Fibroblast of peridontal ligament (primary cell): ENCODE measurements around the gene MSANTD2.
"Not testable (repeated sequence)": the region's sequence is repeated elsewhere in the genome, so short reads cannot be mapped to it uniquely, and the experiment has no call there.

Source experiments
- DNase-seq: peaks from one replicate; pipeline ENCODE4 v3.0.0-alpha.2; 2010; ENCODE audit errors: extremely low read depth

Gene MSANTD2

DNA sequence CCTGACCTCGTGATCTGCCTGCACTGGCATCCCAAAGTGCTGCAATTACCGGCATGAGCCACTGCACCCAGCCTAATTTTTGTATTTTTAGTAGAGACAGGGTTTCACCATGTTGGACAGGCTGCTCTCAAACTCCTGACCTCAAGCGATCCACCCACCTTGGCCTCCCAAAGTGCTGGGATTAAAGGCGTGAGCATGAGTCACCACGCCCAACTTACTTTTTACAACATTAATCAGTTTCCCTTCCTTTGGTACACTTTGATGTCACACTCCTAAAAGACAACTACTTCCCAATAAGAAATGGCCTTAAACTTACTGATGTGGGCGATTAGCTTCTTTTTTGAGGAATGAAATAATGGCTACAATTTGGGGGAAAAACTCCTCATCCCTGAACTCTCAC, 29.2 kb downstream of the MSANTD2 start:
- DNase-seq: not testable (repeated sequence)

DNA sequence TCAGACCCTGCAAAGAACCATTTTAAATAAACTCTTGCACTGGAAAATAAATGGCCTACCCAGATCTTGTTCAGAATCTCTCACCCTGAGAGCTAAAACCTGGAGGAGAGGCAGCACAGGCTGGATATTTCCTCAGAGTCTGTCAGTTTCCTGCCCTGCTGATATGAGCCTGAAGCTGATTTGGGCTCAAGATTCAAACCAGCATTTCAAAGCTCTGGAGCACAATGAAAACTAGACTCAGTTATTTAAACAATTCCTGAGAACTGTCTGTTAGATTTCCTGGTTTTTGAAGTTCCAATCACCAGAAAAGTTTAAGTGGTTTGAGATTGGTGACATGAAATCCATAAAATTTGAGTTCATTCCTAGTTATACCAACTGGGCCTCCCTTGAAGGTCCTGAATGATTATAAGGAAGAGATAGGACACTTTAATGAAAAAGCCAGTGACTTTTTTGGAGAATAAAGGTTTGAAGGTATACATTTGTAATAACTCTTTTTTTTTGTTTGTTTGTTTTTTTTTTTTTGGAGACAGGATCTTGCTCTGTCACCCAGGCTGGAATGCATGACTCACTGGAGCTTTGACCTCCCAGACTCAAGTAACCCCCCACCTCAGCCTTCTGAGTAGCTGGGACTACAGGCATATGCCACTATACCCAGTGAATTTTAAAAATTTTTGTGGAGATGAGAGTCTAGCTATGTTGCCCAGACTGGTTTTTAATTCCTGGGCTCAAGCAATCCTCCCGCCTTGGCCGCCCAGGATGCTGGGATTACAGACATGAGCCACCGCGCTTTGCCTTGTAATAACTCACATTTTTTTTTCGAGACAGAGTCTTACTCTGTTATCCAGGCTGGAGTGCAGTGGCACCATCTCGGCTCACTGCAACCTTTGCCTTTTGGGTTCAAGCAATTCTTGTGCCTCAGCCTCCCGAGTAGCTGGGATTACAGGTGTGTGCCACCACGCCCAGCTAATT, 30.1 kb downstream of the MSANTD2 start:
- DNase-seq: no peak

DNA sequence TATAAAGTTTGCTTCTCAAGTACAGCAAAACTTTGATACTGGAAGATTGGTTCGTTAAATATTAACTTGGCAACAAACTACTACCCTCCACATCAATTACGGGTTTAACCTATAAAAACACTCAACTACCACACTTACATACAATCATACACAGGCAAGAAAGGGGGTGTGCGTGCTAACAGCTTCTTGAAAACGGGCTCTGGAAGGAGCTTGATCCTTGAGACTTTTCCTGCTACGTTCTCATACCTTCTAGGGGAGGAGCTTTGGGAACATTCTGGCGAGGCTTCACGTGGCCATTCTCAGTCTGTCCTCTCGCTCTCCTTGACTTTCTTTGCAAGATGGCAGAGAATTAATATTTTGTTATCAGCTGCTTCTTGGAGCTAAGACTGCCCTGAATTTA, 31.3 kb downstream of the MSANTD2 start:
- DNase-seq: no peak

DNA sequence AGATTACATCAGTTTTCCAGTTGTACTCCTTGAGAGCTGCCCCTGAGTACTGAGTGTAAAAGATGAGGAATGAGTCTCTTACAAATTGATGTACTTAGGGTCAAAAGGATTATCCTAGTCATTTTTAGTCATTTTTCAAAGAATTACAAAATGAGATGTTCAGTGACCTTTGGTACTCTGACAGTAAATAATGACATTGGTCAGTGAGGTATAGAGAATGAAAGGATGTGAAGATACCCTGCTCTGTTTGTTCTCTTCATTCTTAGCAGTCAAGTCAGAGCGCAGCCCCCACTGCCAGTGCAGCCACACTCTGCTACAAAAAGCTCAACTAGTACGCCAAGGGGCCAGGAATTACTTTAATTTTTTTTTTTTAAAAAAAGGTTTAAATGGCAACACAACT, 34.0 kb downstream of the MSANTD2 start:
- DNase-seq: no peak

DNA sequence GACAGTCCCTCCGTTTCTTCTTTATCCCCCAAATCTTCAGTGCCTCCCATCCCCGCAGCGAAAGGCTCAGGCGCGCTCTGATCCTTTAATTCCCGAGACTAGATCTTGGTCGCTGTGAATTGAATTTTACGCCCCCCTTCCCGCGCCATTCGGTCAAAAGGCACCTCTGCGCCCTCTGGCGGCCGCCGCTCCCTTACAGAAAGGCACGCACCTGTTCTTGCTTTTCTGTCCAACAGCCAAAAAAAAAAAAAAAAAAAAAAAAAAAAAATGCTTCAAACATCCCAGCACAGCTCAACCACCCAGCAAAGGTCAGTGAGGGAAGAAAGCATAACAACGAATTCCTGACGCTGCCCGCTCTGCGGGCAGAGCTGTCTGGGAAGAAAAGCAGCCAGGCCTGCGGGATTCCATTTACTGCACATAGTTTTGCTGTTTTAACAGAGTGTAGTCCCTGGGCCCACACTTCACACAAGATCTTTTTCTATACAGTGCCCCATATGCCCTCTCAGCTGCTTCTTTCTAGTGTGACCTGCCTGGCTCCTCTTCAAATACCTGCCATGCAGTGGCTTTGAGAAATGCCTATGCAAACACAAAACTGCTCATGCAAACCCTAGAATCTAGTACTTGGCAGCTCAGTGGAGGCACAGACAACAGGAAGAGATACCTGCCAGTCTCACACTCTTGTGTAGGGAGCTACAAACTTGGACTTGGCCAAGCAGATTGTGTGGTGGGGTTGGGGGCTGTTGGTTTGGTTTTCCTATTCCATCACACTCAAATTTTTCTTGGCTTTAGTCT, 36.9 kb downstream of the MSANTD2 start:
- DNase-seq: peak; percentile 59

DNA sequence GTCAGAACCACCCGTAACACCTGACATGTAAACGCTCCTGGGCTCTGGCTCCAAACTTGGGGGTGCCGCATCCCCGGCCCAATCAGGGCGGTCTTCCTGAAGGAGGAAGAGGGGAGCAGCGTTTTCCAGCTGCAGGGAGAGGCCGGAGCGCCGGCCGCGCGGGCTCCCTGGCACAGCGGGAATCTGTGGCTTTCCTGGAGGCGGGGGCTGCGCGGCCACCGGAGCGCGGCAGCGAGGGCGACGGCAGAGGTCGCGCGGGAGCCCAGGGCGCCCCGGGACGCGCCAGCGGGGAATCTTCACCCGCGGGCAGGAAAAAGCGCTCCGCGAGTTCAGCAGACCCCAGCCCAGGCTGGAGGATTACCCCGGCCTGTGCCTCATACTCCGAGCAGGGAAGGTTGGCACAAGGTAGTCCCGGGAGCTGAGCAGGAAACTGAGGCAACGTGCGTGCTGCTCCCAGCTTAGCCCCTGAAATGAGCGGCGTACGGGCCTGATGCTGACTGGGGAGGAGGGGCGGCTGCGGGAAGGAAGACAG, 37.5 kb downstream of the MSANTD2 start:
- DNase-seq: no peak

DNA sequence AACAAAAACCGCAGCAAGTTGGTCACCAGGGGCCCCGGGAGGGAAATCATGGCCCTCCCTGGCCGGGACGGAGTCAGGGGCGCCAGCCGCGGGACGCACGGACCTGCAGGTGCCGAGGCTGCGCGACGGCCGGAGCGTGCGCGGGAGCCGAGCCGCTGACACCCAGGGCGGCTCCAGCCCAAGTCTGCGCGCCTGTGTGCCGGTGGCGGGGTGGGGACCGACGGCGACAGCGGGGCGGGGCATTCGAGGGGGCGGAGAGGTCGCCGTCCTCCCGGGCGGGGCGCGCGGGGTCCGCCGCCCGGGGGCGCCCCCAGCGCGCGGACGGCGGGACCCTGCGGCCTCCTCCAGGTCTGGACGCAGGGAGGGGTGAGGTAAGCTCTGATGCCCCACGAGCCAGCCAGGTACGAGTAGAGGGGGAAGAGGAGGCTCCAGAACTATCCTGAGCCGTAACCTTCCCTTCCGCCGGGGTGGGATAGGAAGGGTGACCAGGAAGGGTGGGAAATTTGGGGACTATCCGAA, 38.0 kb downstream of the MSANTD2 start, which contains the start of gene ESAM:
TSS of gene ESAM (minus strand) at position 186 of the 519 bp plus-strand sequence. CDS start at position 50, 136 bp downstream.
- DNase-seq: no peak

DNA sequence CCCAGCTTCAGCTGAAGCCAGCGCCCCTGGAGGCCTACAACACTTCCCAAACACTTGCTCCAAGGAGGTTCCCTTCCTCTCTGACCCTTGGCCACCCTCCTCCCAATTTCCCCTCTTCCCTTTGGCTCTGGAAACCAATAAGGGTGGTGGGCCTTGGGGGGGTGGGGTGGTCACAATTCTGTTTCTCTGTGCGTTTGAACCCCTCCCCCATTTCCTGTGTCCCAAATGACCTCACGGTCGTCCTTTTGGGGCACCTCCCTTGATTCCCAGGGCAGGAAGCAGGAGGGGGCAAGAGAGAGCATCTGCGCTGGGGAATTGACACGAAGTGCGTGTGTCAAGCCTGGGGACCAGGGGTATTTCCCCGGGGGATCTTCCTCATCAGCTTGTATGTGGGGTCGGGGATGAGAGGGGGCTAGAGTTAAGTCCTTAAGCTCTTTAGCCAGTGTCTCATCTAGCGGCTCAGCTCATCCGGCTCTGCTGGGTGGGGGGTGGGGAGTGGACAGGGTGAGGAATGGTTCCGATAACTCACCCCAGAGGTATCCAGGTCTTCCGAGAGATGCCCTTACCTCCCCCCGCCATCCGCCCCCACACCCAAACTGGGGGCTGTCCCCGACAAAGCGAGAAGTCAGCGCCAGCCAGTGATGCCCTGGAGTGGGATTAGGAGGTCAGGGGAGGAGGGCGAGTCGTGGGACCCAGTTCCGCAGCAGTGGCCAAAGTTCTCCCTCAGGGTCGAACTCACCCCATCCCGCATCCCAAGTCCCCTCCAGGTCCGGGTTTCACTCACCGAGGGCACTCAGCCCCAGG, 38.7 kb downstream of the MSANTD2 start:
- DNase-seq: no peak

DNA sequence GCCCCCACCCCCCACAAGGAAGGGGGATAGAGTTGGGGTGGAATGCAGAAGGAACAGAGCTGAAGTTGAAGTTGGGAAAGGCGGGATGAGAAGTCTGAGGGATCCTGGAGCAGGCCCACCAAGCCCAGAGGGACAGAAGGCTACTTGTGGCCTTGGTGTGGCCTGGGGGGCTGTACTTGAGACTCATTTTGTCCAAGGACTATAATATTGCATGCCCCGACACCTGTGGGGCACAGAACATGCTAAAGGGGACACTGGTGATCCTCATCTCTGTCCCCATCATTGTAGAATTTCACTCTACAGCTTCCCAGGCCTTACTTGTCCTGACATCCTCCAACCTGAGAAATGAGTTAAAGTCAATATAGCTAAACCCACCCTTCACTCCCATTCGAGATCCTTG, 39.4 kb downstream of the MSANTD2 start:
- DNase-seq: no peak

DNA sequence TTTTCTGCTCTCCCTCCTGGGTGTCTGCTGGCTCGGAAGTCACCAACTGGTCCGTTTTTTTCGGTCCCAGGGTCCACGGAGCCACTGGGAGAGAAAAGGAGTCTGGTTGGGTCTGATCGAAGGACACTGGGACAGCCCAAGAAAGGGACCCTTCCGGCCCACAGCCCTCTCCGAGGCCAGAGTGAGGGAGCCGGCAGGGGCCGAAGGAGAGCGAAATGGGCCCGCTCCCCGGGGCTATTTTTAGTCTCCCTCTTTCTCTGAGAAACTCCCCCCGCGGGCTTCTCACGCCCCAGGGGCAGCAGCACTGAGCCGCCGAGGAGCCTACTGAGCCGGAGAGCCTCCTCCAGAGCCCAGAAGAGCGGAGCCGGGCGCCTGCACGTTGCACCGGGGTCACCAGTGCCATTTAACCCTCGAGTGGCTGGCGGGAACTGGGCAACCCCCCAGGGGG, 40.0 kb downstream of the MSANTD2 start:
- no peak for DNase-seq

DNA sequence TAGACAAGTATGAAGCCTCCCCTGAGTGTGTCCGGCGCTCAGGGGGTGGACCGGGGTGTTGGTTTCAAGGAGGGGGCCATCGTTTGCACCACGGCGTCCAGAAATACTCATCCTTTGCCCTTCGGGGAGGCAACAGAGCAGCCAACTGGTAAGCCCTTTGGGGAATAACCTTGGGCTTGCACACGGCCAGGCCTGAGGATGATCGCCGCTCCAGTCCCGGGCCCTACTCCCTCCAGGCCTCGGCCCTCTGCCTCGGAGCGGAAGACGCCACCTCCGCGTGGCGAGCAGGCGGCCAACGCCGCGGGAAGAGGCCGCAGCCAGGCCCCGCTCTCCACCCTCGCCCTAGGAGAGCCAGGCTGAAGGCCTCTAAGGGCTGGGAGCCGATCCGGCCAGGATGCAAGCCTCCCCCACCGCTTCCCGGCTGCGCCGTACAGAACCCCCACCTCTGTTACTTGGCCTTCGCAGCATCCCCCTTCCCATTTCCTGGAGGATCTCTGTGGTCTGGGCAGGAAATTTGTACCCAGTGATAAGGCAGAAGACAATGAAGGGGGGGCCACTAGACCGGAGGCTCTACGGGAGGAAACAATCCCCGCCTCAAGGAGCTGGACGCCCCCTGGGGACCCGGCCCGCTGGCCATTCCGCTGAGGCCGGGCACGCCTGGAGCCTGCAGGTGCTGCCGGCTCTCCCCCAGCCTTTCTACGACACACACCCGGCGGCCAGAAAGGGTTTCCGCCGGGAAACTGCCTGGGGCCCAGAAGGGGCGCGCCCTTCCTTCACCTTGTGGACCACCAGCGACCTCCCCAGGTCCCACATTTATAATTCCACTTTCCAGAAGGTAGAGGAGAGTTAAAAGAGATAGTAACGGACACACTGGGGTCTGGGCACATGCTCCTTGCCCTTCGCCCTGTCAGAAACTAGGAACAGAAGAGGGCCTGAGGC, 40.7 kb downstream of the MSANTD2 start:
- no peak for DNase-seq

DNA sequence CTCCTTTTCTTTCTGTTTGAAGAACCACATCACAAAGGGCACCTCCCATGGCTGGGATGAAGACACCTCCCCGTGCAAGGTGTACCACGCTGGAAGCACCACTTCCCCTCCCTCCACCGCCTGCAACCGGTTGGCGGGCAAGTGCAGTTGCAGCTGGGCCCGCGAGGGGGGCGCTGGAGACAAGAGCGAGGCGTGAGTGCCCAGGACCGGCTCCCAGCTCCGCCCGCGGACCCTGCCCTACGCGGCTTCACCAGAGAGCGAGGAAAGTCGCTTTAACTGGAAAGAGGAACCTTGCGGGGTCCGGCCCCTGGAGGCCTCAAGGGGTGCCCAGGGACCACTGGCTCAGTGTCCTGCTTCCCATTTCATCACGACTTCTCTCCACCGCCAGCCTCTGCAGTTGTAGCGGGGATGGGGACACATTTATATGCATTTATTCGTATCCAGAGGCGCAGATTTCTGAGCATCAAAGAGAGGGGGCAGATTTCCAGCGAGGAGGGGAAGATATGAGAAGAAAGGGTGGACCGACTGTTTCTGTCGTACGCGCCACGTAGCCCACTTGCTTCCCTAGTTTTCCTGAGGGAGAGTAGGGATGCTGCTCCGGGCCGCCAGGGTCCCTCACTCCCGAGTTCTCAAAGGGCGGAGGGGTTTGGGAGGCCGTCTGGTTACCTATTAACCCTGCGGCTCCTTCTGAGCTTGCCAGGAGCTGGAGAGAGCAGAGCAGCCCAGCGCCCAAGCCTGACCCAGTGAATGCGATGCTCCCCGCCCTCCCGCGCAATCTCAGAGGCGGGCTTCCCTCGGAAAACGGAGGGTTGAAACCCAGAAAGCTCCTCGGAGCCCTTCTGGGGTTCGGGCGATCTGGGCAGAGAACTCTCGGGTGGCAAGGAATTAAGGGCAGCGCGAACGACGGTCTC, 41.6 kb downstream of the MSANTD2 start:
- DNase-seq: peak; percentile 15

DNA sequence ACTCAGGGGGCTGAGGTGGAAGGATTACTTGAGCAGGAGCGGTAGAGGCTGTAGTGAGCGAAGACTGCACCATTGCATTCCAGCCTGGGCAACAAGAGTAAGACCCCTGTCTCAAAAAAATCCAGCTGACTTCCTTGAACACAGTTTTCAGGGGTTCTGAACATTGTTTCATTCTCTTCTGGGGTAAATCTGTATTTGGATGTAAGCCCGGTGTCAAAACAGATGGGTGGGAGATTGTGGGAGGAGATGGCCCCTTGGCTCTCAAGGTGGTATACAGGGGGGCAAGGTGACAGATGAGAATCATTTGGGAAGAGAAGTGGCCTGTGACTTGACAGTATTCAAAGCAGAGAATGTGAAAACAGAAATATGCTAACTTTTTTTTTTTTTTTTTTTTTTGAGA, 42.9 kb downstream of the MSANTD2 start:
- no peak for DNase-seq

DNA sequence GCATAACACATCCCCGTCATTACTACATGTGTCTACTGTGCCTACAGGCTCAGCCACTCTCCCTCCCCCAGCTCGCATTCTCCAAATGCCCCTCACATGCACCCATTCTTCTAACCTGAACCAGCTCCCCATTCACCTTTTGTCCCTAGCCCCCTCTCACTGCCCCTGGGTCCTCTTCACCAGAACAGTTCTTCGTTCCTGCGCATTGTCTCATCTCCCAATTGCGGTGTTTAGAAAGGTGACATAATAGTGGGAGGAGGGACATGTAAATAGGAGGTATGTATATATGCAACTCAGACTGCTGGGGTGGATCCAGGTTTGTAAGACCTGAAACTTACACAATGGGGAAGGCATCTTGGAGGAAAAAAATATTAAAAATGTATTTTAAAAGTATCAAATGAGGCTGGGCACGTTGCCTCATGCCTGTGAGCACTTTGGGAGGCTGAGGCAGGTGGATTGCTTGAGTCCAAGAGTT, 43.4 kb downstream of the MSANTD2 start:
- no peak for DNase-seq

DNA sequence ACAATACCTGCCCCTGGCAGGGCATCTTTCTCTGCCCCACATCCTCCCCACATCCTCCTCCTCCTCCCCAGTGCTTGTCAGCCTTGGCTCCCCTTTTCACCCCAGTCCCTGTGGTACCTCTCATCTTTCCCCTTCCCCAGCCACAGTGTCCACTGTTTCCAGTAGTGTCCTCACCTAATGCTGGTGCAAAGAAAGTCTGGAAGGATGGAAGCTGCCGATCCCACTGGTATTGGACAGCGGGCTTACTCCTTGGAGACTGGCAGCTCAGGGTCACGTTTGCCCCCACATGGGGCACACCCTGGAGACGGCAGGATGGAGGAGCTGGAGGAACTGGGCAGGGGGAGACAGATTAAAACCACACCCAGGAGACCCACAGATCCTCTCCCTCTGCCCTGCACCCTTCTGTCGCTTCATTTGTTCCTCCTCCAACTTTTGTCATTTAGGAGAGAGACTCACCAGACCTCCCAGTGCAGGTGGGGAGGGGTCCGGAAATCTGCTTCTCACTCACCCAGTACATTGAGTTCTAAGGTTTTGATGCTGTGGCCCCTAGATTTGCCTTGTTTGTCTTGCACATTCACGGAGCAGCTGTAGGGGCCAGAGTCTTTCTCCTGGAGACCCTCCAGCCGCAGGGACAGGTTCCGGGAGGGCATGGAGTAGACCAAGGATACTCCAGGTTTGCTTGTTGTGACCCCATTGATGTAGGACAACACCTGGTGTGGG, 44.0 kb downstream of the MSANTD2 start:
- no peak for DNase-seq

DNA sequence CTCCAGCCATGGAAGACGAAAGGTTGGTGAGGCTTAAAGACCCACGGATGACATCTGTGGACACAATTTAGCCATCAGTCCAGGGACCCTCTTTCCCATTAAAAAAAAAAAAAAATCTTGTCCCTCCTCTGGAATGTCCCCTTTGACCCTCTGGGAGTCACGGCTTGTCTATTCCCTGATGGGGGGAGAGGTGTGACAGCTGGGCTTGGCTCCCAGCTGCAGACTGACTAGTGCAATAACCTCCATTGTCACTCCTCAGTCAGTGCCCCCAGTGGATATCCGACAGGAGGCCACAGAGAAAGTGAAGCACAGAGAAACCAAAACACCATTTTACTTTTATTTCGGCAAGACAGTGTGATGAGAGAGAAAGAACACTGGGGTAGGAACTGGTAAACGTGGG, 45.5 kb downstream of the MSANTD2 start:
- no peak for DNase-seq

DNA sequence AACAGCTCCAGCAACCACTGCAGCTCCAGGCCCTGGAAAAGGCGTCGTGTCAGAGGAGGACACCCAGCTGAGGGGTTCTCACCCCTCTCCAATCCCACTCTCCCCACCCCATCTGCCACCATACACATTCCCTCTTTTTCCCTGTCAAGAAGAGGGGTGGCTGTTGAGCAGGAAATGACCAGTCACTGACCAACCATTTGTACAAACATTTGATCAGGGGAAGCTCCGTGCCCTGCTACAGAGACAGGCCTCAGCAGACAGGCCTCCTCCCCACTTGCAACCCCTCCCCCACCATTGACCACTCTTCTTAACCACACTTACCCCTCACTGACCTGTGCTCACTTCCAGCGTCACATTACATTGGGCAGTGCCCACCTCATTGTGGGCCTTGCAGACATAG, 45.9 kb downstream of the MSANTD2 start:
- no peak for DNase-seq

DNA sequence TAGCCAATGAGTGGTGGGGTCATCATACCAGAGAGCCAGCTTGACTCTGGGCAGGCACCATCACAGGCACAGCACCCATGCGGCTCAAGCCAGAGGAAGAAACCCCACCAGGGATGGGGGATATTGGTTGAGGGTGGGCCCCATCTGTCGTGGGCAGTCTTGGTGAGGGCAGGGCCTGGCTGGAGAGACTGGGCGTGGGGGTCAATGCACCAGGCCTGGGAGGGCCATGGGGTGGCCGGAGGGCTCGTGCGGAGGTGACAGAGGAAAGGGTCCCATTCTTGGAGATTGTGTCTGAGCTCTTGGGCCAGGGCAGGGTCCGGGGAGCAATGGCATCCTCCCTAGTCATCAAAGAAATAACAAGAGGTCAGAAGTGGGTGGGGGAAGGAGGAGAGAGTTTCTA, 46.6 kb downstream of the MSANTD2 start:
- DNase-seq: no peak
